DMS 273 (cell line): ENCODE measurements around the gene TSEN34.
A peak's percentile ranks its signal among the peaks of the same experiment; 100 is the strongest.
"Not testable (repeated sequence)": the region's sequence is repeated elsewhere in the genome, so short reads cannot be mapped to it uniquely, and the experiment has no call there.

ENCODE experiments used
- DNase-seq: peaks from one replicate; lab custom pipeline; 2025; ENCODE audit not compliant: unreplicated experiment; lab: John Stamatoyannopoulos, UW

Gene TSEN34

GRCh38 chr19:54186351-54186750 is 4.8 kb upstream of the TSEN34 start:
- no peak for DNase-seq

DNA sequence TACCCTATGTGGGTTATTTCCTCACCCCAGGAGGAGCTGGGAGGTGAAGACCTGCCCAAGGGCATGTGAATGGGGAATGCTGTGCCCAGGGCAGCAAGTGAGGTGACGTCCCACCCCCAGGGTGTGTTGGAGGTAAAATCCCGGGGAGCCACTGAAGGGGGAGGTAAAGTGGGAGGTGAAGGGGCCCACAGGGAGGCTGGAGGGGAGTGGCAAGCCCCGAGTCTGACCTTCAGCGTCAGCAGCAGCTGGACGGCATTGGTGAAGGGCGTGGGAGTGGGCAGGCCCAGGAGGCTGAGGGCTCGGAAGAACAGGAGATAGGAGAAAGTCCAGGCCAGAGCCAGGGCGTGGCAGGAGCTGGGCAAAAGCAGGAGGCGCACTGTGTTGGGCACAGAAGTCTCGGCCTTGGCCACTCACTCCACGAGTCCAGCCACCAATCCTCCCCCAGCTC is 4.2 kb upstream of the TSEN34 start:
- no peak for DNase-seq

DNA sequence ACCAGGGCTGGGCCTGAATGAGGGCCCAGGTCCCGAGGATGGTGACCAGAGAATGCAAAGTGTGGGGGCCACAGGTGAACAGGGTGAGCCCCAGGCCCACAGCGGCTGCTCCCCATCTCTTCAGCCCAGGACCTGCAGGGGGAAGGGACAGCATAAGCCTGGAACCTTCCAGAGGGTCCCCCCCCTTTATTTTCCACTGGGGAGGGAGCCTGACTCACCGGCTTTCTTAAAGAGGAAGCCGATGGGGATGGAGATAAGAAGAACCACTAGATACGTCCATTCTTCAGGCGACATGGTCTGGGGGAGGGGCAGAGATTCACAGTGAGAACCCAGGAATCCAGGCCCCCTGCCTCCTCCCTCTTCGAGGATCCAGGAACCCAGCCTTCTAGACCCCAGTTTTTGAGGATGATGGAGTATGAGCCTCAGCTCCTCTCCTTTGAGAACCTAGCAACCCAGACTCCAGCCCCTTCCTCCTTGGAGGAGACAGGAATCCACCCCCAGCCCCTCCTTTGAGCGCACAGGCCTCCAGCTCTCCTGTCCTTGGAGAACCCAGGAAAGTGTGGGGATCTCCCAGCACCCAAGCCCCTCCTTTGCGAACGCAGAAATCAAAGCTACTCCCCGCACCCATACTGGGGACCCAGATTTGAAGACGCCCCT is 2.8 kb upstream of the TSEN34 start:
- DNase-seq: peak; percentile 40

DNA sequence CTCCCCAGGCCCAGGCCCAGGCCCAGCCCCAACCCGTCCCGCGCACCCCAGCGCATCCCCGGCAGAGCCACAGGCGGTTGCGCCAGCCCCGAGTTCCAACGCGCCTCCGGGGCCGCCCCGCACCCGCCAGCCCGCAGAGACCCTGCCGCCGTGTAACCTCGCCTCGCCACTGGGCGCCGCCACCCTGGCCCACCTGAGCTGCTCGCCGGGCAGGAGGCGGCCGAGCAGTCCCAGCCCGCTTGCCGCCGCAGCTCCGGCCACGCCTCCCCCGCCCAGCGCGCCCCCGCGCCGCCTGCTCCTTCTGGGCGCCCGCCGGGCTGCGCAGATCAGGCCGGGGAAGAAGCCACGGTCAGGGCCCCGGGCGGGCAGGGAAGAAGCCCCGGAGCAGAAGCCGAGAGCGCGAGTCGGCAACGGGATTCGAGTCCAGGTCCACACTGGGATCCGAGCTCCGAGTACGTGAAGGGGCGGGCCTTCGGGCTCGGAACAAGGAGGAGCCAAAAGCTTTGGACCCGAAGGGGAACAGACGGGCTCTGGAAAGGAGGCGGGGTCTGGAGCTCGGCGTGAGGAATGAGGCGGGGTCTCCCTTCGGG is 1.9 kb upstream of the TSEN34 start, which contains the start of gene MBOAT7:
Gene MBOAT7 (minus strand): TSS at position 436 of the 590 bp plus-strand sequence. CDS start 1,072 bp downstream, outside the sequence.
- DNase-seq: no peak

DNA sequence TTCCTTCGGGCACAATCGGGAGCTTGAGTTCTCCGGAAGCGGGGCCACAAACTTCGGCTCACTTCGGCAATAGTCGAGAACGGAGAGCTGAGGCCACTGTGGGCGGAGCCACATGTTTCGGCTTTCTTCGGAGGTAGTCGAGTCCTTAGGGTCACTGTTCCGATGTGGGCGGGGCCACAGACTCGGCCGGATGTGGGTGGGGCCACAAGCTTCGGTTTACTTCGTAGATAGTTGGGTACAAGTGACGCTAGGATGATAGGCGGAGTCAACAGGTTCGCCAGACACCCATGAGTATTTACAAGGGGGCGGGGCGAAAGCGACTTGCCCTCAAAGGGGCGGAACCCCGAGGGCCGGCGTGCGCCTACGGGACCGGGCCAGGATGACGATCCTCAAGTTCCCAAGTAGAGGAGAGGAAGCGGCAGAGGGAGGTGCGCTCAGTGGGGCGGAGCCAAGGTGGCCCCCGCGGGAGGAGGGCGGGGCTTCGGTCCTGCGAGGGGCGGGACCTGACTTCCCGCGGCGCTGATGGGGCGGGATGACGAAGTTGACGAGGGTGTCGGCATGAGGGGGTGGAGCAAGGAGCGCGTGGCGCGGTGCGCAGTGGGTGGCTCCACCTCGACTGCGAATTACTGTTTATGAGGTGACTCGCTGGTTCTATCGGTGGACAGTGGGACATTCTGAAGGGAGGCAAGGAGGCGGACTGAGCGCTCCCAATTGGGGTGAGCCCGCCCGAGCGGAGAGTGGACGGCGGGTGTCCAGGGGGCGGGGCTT is 1.2 kb upstream of the TSEN34 start:
- peak; percentile 100 for DNase-seq

GRCh38 chr19:54190503-54191010 is 551 bp upstream of the TSEN34 start:
- DNase-seq: peak; percentile 99

DNA sequence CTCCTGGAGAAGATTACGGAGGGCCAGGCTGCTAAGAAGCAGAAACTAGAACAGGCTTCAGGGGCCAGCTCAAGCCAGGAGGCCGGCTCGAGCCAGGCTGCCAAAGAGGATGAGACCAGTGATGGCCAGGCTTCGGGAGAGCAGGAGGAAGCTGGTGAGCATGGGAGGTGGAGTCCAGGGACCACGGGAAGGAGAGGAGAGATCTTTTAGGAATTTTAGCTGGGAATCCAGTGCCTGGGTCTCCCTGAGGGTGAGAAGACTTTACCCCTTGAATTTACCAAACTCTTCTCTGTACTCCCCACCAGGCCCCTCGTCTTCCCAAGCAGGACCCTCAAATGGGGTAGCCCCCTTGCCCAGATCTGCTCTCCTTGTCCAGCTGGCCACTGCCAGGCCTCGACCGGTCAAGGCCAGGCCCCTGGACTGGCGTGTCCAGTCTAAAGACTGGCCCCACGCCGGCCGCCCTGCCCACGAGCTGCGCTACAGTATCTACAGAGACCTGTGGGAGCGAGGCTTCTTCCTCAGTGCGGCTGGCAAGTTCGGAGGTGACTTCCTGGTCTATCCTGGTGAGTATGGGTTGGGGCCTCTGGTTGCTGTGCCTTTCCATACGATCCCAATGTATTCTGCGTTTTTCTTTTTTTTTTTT is 824 bp downstream of the TSEN34 start:
- DNase-seq: no peak

GRCh38 chr19:54193011-54193410 is 1.9 kb downstream of the TSEN34 start:
- DNase-seq: no peak

DNA sequence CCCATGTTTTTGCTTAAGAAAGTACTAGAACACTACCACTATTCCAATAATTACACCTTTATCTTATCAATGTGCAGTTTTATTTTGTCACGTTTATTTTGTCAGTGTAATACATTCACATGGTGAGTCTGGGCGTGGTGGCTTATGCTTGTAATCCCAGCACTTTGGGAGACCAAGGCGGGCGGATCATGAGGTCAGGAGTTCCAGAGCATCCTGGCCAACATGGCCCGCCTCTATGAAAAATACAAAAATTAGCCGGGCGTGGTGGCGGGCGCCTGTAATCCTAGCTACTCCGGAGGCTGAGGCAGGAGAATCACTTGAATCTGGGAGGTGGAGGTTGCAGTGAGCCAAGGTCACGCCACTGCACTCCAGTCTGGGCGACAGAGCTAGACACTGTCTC is 3.4 kb downstream of the TSEN34 start:
- not testable (repeated sequence) for DNase-seq

GRCh38 chr19:54196536-54196935 is 5.4 kb downstream of the TSEN34 start:
- DNase-seq: no peak

- no peak for DNase-seq
Observed at GRCh38 chr19:54197121-54197520, 6.0 kb downstream of the TSEN34 start.

DNA sequence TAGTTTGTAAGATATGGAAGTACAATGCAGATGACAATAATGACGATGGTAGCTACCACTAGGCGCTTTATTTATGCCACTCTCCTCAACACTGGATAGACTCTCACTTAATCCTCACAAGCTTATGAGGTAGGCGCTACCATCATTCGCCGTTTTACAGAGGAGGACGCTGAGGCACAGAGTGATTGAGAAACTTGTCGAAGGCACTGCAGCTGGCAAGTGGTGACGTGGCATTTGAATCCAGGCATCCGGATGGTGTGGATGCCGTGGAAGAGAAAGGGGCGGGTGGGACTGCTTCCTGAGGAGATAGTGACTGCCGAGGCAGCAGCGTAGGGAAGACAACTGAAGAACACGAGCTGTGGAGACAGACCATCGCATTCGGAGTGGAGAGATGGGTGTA is 8.3 kb downstream of the TSEN34 start:
- no peak for DNase-seq

DNA sequence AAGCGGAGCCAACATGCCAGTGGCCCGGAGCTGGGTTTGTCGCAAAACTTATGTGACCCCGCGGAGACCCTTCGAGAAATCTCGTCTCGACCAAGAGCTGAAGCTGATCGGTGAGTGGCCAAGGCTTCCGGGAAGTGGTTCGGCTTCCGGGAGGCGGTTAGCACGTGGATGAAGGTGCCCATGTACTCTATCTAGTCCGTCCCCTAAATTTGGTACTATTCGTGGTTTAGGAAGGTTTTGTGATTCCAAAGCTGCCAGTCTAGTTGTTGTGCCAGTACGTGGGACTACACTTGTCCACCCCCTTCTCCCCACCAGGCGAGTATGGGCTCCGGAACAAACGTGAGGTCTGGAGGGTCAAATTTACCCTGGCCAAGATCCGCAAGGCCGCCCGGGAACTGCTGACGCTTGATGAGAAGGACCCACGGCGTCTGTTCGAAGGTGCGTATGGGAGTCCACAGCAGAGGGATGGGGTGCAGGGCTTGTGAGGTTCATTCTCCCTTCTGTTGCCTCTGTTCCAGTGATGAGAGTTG is 10.1 kb downstream of the TSEN34 start:
- no peak for DNase-seq

GRCh38 chr19:54201980-54202379 is 10.9 kb downstream of the TSEN34 start:
- no peak for DNase-seq

GRCh38 chr19:54203151-54203611 is 12.1 kb downstream of the TSEN34 start:
- peak; percentile 21 for DNase-seq

DNA sequence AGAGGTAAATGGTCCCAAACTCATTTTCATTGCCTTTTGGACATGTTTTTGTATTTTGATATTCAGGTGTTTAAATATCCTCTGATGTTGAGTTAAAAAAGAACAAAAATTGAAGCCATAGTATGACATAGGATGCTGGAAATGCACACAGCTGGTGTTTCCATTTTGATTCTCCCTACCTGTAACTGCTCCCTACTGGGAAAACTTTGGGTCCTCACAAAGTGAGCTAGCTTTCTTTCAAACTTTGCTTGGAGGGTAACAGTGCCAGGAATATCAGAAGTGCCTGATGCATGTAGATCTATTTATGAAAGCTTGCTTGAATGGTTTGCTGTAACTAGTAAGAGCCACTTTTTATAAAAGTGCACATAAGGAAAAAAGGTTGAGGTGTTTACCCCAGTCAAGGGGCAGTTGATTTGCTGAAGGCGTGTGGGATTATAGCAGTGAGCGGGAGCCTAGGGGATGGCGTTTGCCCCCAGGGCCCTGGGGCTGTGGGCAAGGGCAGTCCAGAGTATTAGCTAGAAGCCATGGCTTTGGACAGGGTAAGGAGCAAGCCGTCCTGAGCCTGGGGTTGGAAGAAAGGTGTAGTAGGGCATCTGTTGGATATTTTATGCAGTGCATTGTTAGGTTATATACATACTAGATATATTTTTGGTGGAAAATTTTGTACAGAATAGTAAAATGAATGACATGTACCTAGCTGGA is 13.8 kb downstream of the TSEN34 start:
- no peak for DNase-seq

DNA sequence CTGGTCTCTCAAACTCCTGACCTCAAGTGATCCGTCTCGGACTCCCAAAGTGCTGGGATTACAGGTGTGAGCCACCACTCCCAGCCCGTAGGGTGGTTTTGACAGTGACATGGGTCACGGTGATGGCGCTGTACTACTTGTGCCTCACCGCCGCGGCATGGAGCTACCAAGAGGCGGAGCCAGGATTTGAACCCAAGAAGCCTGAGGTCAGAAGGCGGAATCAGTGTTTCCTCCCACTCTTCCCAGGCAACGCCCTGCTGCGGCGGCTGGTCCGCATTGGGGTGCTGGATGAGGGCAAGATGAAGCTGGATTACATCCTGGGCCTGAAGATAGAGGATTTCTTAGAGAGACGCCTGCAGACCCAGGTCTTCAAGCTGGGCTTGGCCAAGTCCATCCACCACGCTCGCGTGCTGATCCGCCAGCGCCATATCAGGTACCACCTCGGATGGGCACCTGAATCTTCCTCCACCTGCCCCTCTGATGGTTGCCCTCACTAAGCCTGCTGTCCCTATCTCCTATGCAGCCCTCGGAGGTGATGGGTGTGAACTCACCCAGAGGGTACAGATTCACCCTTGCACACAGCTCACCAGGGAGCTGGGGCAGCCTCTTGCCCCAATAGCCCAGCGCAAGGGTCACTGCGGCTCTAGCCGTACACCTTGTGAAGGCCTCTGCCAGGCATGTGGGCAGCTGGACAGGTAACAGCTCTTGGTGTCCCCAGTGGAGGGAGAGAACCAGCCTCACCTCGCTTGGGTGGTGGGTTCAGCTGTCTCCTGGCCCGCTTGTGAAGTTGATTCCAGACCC is 15.1 kb downstream of the TSEN34 start:
- DNase-seq: no peak

DNA sequence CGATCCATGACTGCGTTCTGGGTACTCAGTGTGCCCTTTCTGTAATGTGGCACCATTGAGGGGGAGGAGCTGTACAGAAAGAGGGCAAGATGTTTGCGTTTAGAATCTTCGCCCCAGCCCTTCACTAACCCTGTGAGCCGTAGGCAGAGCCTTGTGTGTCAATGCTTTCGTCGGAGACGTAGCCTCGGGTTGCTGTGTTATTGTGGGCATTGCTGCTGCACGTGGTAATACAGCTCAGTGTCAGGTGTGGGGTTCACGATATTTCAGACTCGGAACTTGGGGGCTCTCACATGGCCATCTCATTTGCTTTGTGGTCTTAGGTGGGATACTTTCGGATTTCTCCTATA is 15.7 kb downstream of the TSEN34 start:
- DNase-seq: peak; percentile 31

DNA sequence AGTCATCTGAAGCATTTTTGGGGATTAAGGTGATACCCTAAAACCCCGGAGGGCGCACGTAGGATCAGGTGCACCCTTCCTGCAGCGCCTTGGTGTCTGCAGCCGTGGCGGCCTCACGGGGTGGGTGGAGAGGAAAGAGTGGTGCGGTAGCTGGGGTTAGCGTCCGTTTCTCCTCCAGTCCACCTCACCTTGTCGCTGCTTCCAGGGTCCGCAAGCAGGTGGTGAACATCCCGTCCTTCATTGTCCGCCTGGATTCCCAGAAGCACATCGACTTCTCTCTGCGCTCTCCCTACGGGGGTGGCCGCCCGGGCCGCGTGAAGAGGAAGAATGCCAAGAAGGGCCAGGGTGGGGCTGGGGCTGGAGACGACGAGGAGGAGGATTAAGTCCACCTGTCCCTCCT is 16.1 kb downstream of the TSEN34 start:
- DNase-seq: not testable (repeated sequence)

DNA sequence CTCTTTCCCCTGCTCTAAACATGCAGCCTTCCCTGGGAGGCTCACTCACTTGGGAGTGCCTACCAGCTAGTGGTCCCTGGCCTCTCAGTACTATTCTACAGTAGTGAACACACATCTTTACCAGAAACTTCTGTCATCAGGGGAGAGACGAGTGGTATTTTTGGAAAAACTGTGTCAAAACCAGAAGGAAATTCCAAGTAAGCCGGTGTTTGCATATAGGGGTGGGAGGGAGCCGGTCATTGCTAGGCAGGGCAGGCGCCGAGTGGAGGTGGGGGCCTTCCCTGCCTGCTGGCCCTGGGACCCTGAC is 16.5 kb downstream of the TSEN34 start:
- DNase-seq: no peak
